ENCODE measurements around the gene SEC14L6. TPM values are rescaled to one million over a fixed set of nuclear protein-coding genes. Genes with fewer than 3 reads are reported as not detected.

SEC14L6 gene
- total RNA-seq, 1 experiment from 2014 or later = 0.26 TPM

- peaks cover 8% of the 10 kb centered on the region for H3K4me1 Mint-ChIP-seq (ENCODE audit: low read depth, unreplicated experiment)
Measured at GRCh38 chr22:30491381-30491780, 55.2 kb downstream of the SEC14L6 start.

DNA sequence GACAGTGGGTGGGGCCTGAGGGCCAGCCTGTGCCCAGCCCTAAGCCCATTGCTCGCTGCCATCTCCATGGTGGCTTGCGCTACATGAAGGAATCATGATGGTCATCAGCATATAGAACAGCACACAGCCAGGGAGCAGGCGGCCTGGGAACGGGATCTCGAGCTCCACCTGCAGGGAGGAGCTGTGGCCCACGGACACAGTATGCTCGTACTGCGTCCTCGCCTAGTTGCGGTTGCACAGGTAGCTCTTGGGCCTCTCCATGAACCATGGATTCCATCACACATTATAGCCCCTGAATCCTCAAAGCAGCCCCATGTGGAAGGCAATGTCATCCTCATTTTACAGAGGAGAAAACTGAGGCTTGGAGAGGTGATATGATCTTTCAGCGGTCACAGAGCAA is 56.1 kb downstream of the SEC14L6 start:
- intact Hi-C loops (cut with micrococcal nuclease; ENCODE audit: unreplicated experiment) = no loop called here
- H3K27ac Mint-ChIP-seq (ENCODE audit: unreplicated experiment) = no peak overlapping the region
- no peaks in the 10 kb centered on the region for H3K9me3 Mint-ChIP-seq (ENCODE audit: low read depth, unreplicated experiment)
- CTCF ChIA-PET = no interaction called here
- TF ChIP-seq CTCF (IDR thresholded peaks at IDR 0.05; ENCODE audit: unreplicated experiment) = no peak
- no peak for DNase-seq
- no peak overlapping the region for H3K4me3 Mint-ChIP-seq (ENCODE audit: low read depth, unreplicated experiment)
- H3K4me1 Mint-ChIP-seq (ENCODE audit: low read depth, unreplicated experiment) = peaks cover 16% of the 10 kb centered on the region
- H3K27me3 Mint-ChIP-seq (ENCODE audit: unreplicated experiment) = peaks cover 17% of the 10 kb centered on the region
- no peaks in the 10 kb centered on the region for H3K36me3 Mint-ChIP-seq (ENCODE audit: insufficient read depth, unreplicated experiment)
- no TSS peak for BruUV-seq (replicated peaks)

More at GRCh38 chr22:30491381-30491780, 55.2 kb downstream of the SEC14L6 start:
- DNase-seq = no peak
- intact Hi-C loops (cut with micrococcal nuclease; ENCODE audit: unreplicated experiment) = no loop called here
- no peak for TF ChIP-seq CTCF (IDR thresholded peaks at IDR 0.05; ENCODE audit: unreplicated experiment)
- Mint-ChIP-seq H3K4me3 (ENCODE audit: low read depth, unreplicated experiment) (no peak overlapping the region), H3K27ac (ENCODE audit: unreplicated experiment) (no peak overlapping the region), H3K36me3 (ENCODE audit: insufficient read depth, unreplicated experiment) (no peaks in the 10 kb centered on the region), H3K9me3 (ENCODE audit: low read depth, unreplicated experiment) (no peaks in the 10 kb centered on the region), H3K27me3 (ENCODE audit: unreplicated experiment) (peaks cover 25% of the 10 kb centered on the region)
- no TSS peak for BruUV-seq (replicated peaks)
- CTCF ChIA-PET = no interaction called here

- no peak for DNase-seq
- intact Hi-C loops (cut with micrococcal nuclease; ENCODE audit: unreplicated experiment) = loop anchor here (10.0 kb wide), 1 partner anchor 93 kb away; the partner anchor contains the start of gene SEC14L2
- Mint-ChIP-seq H3K4me3 (ENCODE audit: low read depth, unreplicated experiment) (no peak overlapping the region), H3K27ac (ENCODE audit: unreplicated experiment) (no peak overlapping the region), H3K27me3 (ENCODE audit: unreplicated experiment) (no peaks in the 10 kb centered on the region), H3K4me1 (ENCODE audit: low read depth, unreplicated experiment) (peaks cover 16% of the 10 kb centered on the region), H3K36me3 (ENCODE audit: insufficient read depth, unreplicated experiment) (no peaks in the 10 kb centered on the region), H3K9me3 (ENCODE audit: low read depth, unreplicated experiment) (no peaks in the 10 kb centered on the region)
- CTCF ChIA-PET = interaction anchor here (0.5 kb wide), 1 partner anchor 24 kb away, joined by 3 read pairs; no protein-coding TSS in a partner anchor
- no TSS peak for BruUV-seq (replicated peaks)
- no peak for TF ChIP-seq CTCF (IDR thresholded peaks at IDR 0.05; ENCODE audit: unreplicated experiment)
Measured at GRCh38 chr22:30488121-30488520, 58.4 kb downstream of the SEC14L6 start.

- Mint-ChIP-seq H3K36me3 (ENCODE audit: insufficient read depth, unreplicated experiment) (no peaks in the 10 kb centered on the region), H3K9me3 (ENCODE audit: low read depth, unreplicated experiment) (no peaks in the 10 kb centered on the region), H3K4me3 (ENCODE audit: low read depth, unreplicated experiment) (no peak overlapping the region), H3K27me3 (ENCODE audit: unreplicated experiment) (no peaks in the 10 kb centered on the region), H3K27ac (ENCODE audit: unreplicated experiment) (peak overlapping the region; percentile 18), H3K4me1 (ENCODE audit: low read depth, unreplicated experiment) (peaks cover 16% of the 10 kb centered on the region)
- BruUV-seq (replicated peaks) = no TSS peak
- CTCF ChIA-PET = interaction anchor here (1.5 kb wide), 1 partner anchor 11 kb away, joined by 6 read pairs; no protein-coding TSS in a partner anchor
- intact Hi-C loops (cut with micrococcal nuclease; ENCODE audit: unreplicated experiment) = loop anchor here (10.0 kb wide), 1 partner anchor 92 kb away; the partner anchor contains the start of gene SEC14L2
- no peak for TF ChIP-seq CTCF (IDR thresholded peaks at IDR 0.05; ENCODE audit: unreplicated experiment)
- DNase-seq = peak; percentile 81
Measured at GRCh38 chr22:30486661-30487115, 59.9 kb downstream of the SEC14L6 start.
